ENCODE measurements around the gene DDTL. TPM values are rescaled to one million over a fixed set of nuclear protein-coding genes. Genes with fewer than 3 reads are reported as not detected.

The DDTL gene
- polyA plus RNA-seq, 1 of the 3 experiments (the other 2 are of a cell fraction), result 1.6 TPM

DNA sequence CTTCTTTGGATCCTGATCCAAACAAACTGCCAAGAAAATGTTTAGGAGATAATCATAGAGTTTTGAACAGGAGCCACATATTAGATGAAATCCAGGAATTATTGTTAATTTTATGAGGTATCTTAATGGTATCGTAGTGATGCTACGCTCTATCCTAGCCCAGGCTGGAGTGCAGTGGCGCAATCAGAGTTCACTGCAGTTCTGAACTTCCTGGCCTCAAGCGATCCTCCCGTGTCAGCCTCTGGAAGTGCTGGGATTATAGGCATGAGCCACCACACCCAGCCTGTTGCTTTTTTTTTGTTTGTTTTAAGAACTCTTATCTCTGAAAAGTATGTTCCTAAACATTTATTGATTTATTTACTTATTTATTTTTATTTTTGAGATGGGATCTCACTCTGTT lies 36.2 kb downstream of the DDTL start:
- Histone ChIP-seq H3K9me3 (no peaks in the 10 kb centered on the region), H3K79me2 (ENCODE audit: insufficient read depth) (no peaks in the 10 kb centered on the region), H3F3A (replicated peaks; ENCODE audit: insufficient read depth) (no peaks in the 10 kb centered on the region), H3K9me2 (no peaks in the 10 kb centered on the region), H3K36me3 (replicated peaks in 1 of 2; ENCODE audit: control insufficient read depth in 1 of 2, insufficient read depth in 2 of 2, low read length in 1 of 2) (no peaks in the 10 kb centered on the region), H3K4me3 (ENCODE audit: low read depth in 2 of 2, low read length in 1 of 2) (no peak overlapping the region), H4K20me1 (ENCODE audit: insufficient read depth) (no peaks in the 10 kb centered on the region), H3K27ac (ENCODE audit: low read depth in 2 of 2, low read length in 1 of 2) (no peak overlapping the region), H3K4me2 (no peak overlapping the region), H3K4me1 (ENCODE audit: control insufficient read depth in 1 of 2, insufficient read depth in 2 of 2, low read depth in 1 of 2, low read length in 1 of 2) (peaks cover 0 to 5% of the 10 kb centered on the region in 2 experiments; a peak in 1 of 4 replicates), H3K9ac (no peak overlapping the region), H2AFZ (ENCODE audit: low read depth) (no peak overlapping the region), H3K27me3 (ENCODE audit: insufficient read depth) (no peaks in the 10 kb centered on the region)
- WGBS (ENCODE audit: low lambda C conversion rate), result 73% methylated on average over 5 of the region's 5 CpGs
- CTCF ChIA-PET, result interaction anchor here (0.6 kb wide), 1 partner anchor 173 kb away, joined by 4 read pairs; no protein-coding TSS in a partner anchor
- no peak for DNase-seq
- TF ChIP-seq, protein P1, sequence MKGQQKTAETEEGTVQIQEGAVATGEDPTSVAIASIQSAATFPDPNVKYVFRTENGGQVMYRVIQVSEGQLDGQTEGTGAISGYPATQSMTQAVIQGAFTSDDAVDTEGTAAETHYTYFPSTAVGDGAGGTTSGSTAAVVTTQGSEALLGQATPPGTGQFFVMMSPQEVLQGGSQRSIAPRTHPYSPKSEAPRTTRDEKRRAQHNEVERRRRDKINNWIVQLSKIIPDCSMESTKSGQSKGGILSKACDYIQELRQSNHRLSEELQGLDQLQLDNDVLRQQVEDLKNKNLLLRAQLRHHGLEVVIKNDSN (IDR thresholded peaks at IDR 0.05; ENCODE audit: borderline replicate concordance, low read depth), result no peak
- no peak for TF ChIP-seq CHD2 (IDR thresholded peaks at IDR 0.05; ENCODE audit: low read length, partially characterized antibody)
- TF ChIP-seq RAD21 (IDR thresholded peaks at IDR 0.05; ENCODE audit: low read length), result no peak
- no peak for TF ChIP-seq TEAD4 (IDR thresholded peaks at IDR 0.05; ENCODE audit: borderline replicate concordance, insufficient read depth)
- TF ChIP-seq, protein P2, sequence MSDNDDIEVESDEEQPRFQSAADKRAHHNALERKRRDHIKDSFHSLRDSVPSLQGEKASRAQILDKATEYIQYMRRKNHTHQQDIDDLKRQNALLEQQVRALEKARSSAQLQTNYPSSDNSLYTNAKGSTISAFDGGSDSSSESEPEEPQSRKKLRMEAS (IDR thresholded peaks at IDR 0.05; ENCODE audit: low read depth), result no peak
- no peak for TF ChIP-seq RCOR1 (IDR thresholded peaks at IDR 0.05; ENCODE audit: low read length)
- no peak for TF ChIP-seq GATA2 (CRISPR knock-in tag; IDR thresholded peaks at IDR 0.05)
- TF ChIP-seq, protein P3, sequence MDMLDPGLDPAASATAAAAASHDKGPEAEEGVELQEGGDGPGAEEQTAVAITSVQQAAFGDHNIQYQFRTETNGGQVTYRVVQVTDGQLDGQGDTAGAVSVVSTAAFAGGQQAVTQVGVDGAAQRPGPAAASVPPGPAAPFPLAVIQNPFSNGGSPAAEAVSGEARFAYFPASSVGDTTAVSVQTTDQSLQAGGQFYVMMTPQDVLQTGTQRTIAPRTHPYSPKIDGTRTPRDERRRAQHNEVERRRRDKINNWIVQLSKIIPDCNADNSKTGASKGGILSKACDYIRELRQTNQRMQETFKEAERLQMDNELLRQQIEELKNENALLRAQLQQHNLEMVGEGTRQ (IDR thresholded peaks at IDR 0.05; ENCODE audit: borderline replicate concordance, low read depth, low read length), result no peak
- no peak for TF ChIP-seq ELF1 (IDR thresholded peaks at IDR 0.05)
- POLR2A ChIA-PET, result no interaction called here

GRCh38 chr22:24003887-24004286 lies 37.2 kb downstream of the DDTL start:
- no peak for TF ChIP-seq TAF1 (IDR thresholded peaks at IDR 0.05; ENCODE audit: borderline replicate concordance, low read depth, low read length)
- Histone ChIP-seq H3K4me1 (ENCODE audit: control insufficient read depth in 1 of 2, insufficient read depth in 2 of 2, low read depth in 1 of 2, low read length in 1 of 2) (peaks cover 0 to 5% of the 10 kb centered on the region in 2 experiments; a peak in 1 of 4 replicates), H3K4me3 (ENCODE audit: low read depth in 2 of 2, low read length in 1 of 2) (no peak overlapping the region), H3K9me2 (no peaks in the 10 kb centered on the region), H3K27me3 (ENCODE audit: insufficient read depth) (no peaks in the 10 kb centered on the region), H3K36me3 (replicated peaks in 1 of 2; ENCODE audit: control insufficient read depth in 1 of 2, insufficient read depth in 2 of 2, low read length in 1 of 2) (no peaks in the 10 kb centered on the region), H3K79me2 (ENCODE audit: insufficient read depth) (no peaks in the 10 kb centered on the region), H3F3A (replicated peaks; ENCODE audit: insufficient read depth) (no peaks in the 10 kb centered on the region), H4K20me1 (ENCODE audit: insufficient read depth) (no peaks in the 10 kb centered on the region), H2AFZ (ENCODE audit: low read depth) (no peak overlapping the region), H3K9ac (no peak overlapping the region), H3K4me2 (no peak overlapping the region), H3K27ac (ENCODE audit: low read depth in 2 of 2, low read length in 1 of 2) (no peak overlapping the region), H3K9me3 (no peaks in the 10 kb centered on the region)
- ChIA-PET CTCF (interaction anchor here (0.6 to 1.3 kb wide), 4 partner anchors 151 to 478 kb away, joined by 3 read pairs; no protein-coding TSS in a partner anchor), POLR2A (no interaction called here)
- 77% methylated on average over 8 of the region's 9 CpGs for WGBS (ENCODE audit: low lambda C conversion rate)
- DNase-seq, result no peak

Measured in SK-N-SH (cell line).